Gastroesophageal sphincter (tissue), 4 donors: Measurements from ENCODE around the gene C16orf92. TPM values are rescaled to one million over a fixed set of nuclear protein-coding genes. Genes with fewer than 3 reads are reported as not detected.

Experiments
- ATAC-seq: fragments of 150-250 bp; one replicate; pipeline ENCODE4 v1.9.1; 2016; ENCODE audit warnings: mild to moderate bottlenecking, moderate library complexity
- H3K27ac ChIP-seq, 4 donors: fragments of 200-600 bp; sonication (generic) in 3 of 4; 1 replicate in 3 of 4; 2 replicates in 1 of 4; pipeline ENCODE4 v1.5.1; 2016 to 2019
- H3K27me3 ChIP-seq: fragments of 200-600 bp; sonication (generic); one replicate; pipeline ENCODE4 v1.5.1; 2019
- H3K36me3 ChIP-seq, 2 donors: fragments of 200-600 bp; sonication (generic); one replicate each; pipeline ENCODE4 v1.5.1; 2019; ENCODE audit warnings: control low read depth in 1 of 2
- H3K4me1 ChIP-seq, 3 donors: fragments of 200-600 bp; sonication (generic); 1 replicate in 2 of 3; 2 replicates in 1 of 3; pipeline ENCODE4 v1.5.1; 2016 to 2019; ENCODE audit warnings: control low read depth in 2 of 3
- H3K4me3 ChIP-seq, 2 donors: fragments of 200-600 bp; sonication (generic); one replicate each; pipeline ENCODE4 v1.5.1; 2019; ENCODE audit warnings: mild to moderate bottlenecking in 1 of 2, moderate library complexity in 1 of 2
- H3K9me3 ChIP-seq, 3 donors: fragments of 200-600 bp; sonication (generic); one replicate each; pipeline ENCODE4 v1.5.1; 2017 to 2019; ENCODE audit warnings: control low read depth in 2 of 3
- CTCF ChIP-seq, 4 experiments: fragments of 200-600 bp in 2 of 4; fragments of 450-650 bp in 2 of 4; sonication (generic) in 1 of 4; IDR thresholded peaks; one replicate each; pipeline ENCODE4 v1.5.1; 2017 to 2019; ENCODE audit warnings: antibody characterized with exemption in 4 of 4, mild to moderate bottlenecking in 2 of 4, moderate library complexity in 2 of 4
- EP300 ChIP-seq: sonication (generic); formaldehyde crosslinking; IDR thresholded peaks from one replicate; pipeline ENCODE4 v1.6.1; 2017; ENCODE audit warnings: antibody characterized with exemption, mild to moderate bottlenecking
- POLR2A ChIP-seq, 2 donors: fragments of 450-650 bp; IDR thresholded peaks; one replicate each; pipeline ENCODE4 v1.6.1; 2017; ENCODE audit warnings: antibody characterized with exemption in 2 of 2, mild to moderate bottlenecking in 2 of 2, moderate library complexity in 1 of 2
- POLR2AphosphoS5 ChIP-seq: sonication (generic); formaldehyde crosslinking; IDR thresholded peaks from one replicate; pipeline ENCODE4 v1.6.1; 2017; ENCODE audit warnings: antibody characterized with exemption
- whole genome bisulfite sequencing, 2 donors: methylation state at CpG; one replicate each; pipeline ENCODE4 v1.1.5; 2018; ENCODE audit warnings: low coverage in 1 of 2; 5-methylcytosine and 5-hydroxymethylcytosine counted together
- total RNA-seq, 4 donors: library from RNA; depleted of rRNA; stranded (reverse); fragments of >200 nt; gene quantifications; one replicate each; pipeline ENCODE4 v1.1.0, GENCODE V29; 2016

Gene C16orf92
- total RNA-seq, 4 donors from 2014 or later, result not detected

GRCh38 chr16:30026449-30026848 lies 3.5 kb downstream of the C16orf92 start:
- peaks cover 0 to 18% (median 6%) of the 10 kb centered on the region in 3 donors for H3K4me1 ChIP-seq
- H3K36me3 ChIP-seq, result no peaks in the 10 kb centered on the region
- no peak for ATAC-seq
- H3K9me3 ChIP-seq, result no peaks in the 10 kb centered on the region
- WGBS, 2 donors, result 79 to 100% methylated on average over 1 to 2 of the region's 18 CpGs
- TF ChIP-seq POLR2AphosphoS5 (no peak), EP300 (no peak)
- H3K27me3 ChIP-seq, result peaks cover 74% of the 10 kb centered on the region
- H3K4me3 ChIP-seq, result no peak overlapping the region
- H3K27ac ChIP-seq, result no peak overlapping the region

- Histone ChIP-seq H3K9me3 (no peaks in the 10 kb centered on the region), H3K27ac (no peak overlapping the region), H3K27me3 (peaks cover 87% of the 10 kb centered on the region), H3K36me3 (no peaks in the 10 kb centered on the region), H3K4me1 (peaks cover 0 to 17% (median 6%) of the 10 kb centered on the region in 3 donors), H3K4me3 (no peak overlapping the region)
- no peak for TF ChIP-seq EP300
- TF ChIP-seq CTCF (IDR thresholded peaks at IDR 0.05), result no peak
- no peak for TF ChIP-seq POLR2AphosphoS5
- 15 to 41% methylated on average over 8 to 12 of the region's 13 CpGs for WGBS, 2 donors
- ATAC-seq, result no peak
Measured at GRCh38 chr16:30027588-30028437, 4.8 kb downstream of the C16orf92 start.

- ATAC-seq, result no peak
- H3K9me3 ChIP-seq, result no peaks in the 10 kb centered on the region
- no peak overlapping the region for H3K27ac ChIP-seq
- no peak for TF ChIP-seq POLR2AphosphoS5
- no peak for TF ChIP-seq POLR2A (IDR thresholded peaks at IDR 0.05)
- no peak for TF ChIP-seq EP300
- no peak for TF ChIP-seq CTCF (IDR thresholded peaks at IDR 0.05)
- H3K27me3 ChIP-seq, result peaks cover 95% of the 10 kb centered on the region
- no peaks in the 10 kb centered on the region for H3K36me3 ChIP-seq
- 7 to 32% methylated on average over 4 to 10 of the region's 18 CpGs for WGBS, 2 donors
- no peak overlapping the region for H3K4me3 ChIP-seq
- H3K4me1 ChIP-seq, result peaks cover 0 to 17% (median 6%) of the 10 kb centered on the region in 3 donors
Measured at GRCh38 chr16:30028438-30029076, 5.6 kb downstream of the C16orf92 start.

- peaks cover 99% of the 10 kb centered on the region for H3K27me3 ChIP-seq
- TF ChIP-seq POLR2A (IDR thresholded peaks at IDR 0.05) (no peak), CTCF (IDR thresholded peaks at IDR 0.05) (no peak), POLR2AphosphoS5 (no peak)
- H3K36me3 ChIP-seq, result no peaks in the 10 kb centered on the region
- H3K4me1 ChIP-seq, result peaks cover 0 to 17% (median 6%) of the 10 kb centered on the region in 3 donors
- no peak overlapping the region for H3K4me3 ChIP-seq
- ATAC-seq, result no peak
- no peaks in the 10 kb centered on the region for H3K9me3 ChIP-seq
- WGBS, 2 donors, result 40 to 43% methylated on average over 1 to 4 of the region's 23 CpGs
- H3K27ac ChIP-seq, result no peak overlapping the region
Measured at GRCh38 chr16:30030011-30030685, 7.2 kb downstream of the C16orf92 start.

GRCh38 chr16:30030841-30031413 lies 7.9 kb downstream of the C16orf92 start, which contains the start of gene TLCD3B:
TSS of gene TLCD3B (minus strand) at chr16:30031271. CDS start at chr16:30030527, 744 bp downstream.
- peaks cover 0 to 17% (median 6%) of the 10 kb centered on the region in 3 donors for H3K4me1 ChIP-seq
- TF ChIP-seq EP300 (no peak), POLR2A (IDR thresholded peaks at IDR 0.05) (no peak), CTCF (IDR thresholded peaks at IDR 0.05) (no peak), POLR2AphosphoS5 (no peak)
- peak within 1 kb of the TSS in 1 of 2 donors; percentile 34 for H3K4me3 ChIP-seq
- peaks cover 99% of the 10 kb centered on the region for H3K27me3 ChIP-seq
- WGBS, 2 donors, result 0 to 2% methylated on average over 7 to 8 of the region's 27 CpGs
- no peak for ATAC-seq
- H3K9me3 ChIP-seq, result no peaks in the 10 kb centered on the region
- no peaks in the 10 kb centered on the region for H3K36me3 ChIP-seq
- no peak within 1 kb of the TSS for H3K27ac ChIP-seq
